Lower leg skin (tissue), 3 donors: ENCODE measurements around the gene SAMD13.

ENCODE experiments used
- CTCF ChIP-seq, 3 donors: fragments of 450-650 bp; IDR thresholded peaks; one replicate each; pipeline ENCODE4 v1.5.1; 2016; ENCODE audit warnings: antibody characterized with exemption in 3 of 3, mild to moderate bottlenecking in 3 of 3, moderate library complexity in 2 of 3
- POLR2A ChIP-seq, 2 donors: fragments of 450-650 bp; IDR thresholded peaks; one replicate each; pipeline ENCODE4 v1.6.1; 2016 to 2017; ENCODE audit warnings: antibody characterized with exemption in 2 of 2, mild to moderate bottlenecking in 1 of 2, moderate library complexity in 1 of 2

GRCh38 chr1:84376000-84376910, 74.7 kb downstream of the SAMD13 start:
- TF ChIP-seq POLR2A (IDR thresholded peaks at IDR 0.05) = no peak
- no peak for TF ChIP-seq CTCF (IDR thresholded peaks at IDR 0.05)
